GM10847 (cell line): ENCODE results near the gene SESN1.

Experiments
- POLR2A ChIP-seq: IDR thresholded peaks from 2 replicates; pipeline ENCODE4 v1.6.1; 2011; ENCODE audit not compliant: insufficient read length; ENCODE audit errors: extremely low read depth

Gene SESN1

GRCh38 chr6:109050012-109050411 is 44.6 kb downstream of the SESN1 start:
- TF ChIP-seq POLR2A = no peak

DNA sequence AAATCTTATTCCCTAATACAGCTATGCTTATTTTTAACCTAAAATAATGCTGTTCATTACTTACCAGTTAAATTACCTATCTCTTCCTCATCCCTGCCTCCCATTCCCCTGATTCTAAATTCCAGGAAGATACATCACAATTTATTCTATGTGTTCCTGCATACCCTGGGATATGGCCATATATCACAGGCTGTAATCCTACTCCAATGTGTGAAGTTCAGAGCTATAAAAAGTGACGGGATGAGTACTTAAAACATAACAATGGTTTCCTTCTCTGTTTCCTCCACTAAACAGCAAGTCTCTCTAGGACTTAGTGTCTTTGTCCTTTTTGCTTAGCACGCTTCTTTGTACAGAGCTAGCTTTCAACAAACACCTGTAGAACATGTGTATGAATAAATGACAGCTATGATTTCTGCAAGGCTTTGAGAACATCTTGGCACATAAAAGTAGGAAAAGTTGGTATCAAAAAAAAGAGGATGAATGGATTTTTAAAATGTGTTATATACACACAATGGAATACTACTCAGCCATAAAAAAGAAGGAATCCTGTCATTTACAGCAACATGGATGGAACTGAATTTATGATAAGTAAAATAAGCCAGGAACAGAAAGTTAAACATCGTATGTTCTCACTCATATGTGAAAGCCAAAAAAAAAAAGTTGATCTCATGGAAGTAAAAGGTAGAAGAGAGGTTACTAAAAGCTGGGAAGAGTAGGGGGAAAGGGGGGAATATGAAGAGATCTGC is 45.8 kb downstream of the SESN1 start:
- TF ChIP-seq POLR2A = no peak

DNA sequence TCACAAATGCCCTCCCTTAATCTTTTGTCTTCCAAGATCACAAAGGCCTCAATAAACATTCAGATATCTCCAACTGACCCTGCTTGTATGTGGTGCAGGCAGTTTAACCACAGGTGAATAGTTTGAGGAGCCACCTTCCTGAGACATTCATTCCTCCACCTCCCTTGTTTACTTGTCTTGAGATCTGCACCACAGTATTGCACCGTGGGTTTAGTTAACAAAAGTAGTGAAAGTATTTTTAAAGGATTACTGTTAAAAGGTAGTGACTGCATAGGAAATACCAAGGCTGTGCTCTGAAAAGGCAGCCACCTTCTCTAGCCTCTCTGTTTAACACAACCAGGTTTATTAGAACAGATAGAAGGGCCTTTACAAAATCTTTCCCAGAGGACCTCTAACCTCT is 46.5 kb downstream of the SESN1 start:
- TF ChIP-seq POLR2A = no peak

GRCh38 chr6:109045493-109045892 is 49.2 kb downstream of the SESN1 start:
- no peak for TF ChIP-seq POLR2A

GRCh38 chr6:109039795-109040194 is 54.9 kb downstream of the SESN1 start:
- TF ChIP-seq POLR2A = no peak

DNA sequence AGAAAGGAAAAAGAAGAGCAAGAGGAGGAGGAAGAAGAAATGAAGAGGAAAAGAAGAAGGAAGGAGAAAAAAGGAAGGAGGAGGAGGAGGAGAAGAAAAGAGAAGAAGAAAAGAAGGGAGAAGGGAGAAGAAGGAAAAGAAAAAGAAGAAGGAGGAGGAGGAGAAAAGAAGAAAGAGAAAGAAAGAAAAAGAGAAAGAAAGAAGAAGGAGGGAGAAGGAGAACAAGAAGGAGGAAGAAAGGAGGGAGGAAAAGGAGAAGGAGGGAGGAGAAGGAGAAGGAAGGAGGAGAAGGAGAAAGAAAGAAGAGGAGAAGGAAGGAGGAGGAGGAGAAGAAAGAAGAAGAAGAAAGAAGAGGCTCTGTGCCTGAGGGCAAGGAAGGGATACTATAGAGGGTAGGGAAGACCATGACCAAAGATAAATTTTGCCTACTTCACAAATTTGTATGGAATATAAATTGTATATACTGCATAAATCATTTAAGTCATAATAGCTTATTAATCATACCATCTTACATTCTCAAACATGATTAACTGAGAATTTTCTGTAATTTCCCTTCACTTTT is 55.7 kb downstream of the SESN1 start:
- no peak for TF ChIP-seq POLR2A

- TF ChIP-seq POLR2A = no peak
These were observed 57.9 kb downstream of the SESN1 start for GRCh38 chr6:109036574-109037294.

GRCh38 chr6:109034526-109034925 is 60.1 kb downstream of the SESN1 start:
- TF ChIP-seq POLR2A = no peak

GRCh38 chr6:109033655-109034054 is 61.0 kb downstream of the SESN1 start:
- TF ChIP-seq POLR2A = no peak

DNA sequence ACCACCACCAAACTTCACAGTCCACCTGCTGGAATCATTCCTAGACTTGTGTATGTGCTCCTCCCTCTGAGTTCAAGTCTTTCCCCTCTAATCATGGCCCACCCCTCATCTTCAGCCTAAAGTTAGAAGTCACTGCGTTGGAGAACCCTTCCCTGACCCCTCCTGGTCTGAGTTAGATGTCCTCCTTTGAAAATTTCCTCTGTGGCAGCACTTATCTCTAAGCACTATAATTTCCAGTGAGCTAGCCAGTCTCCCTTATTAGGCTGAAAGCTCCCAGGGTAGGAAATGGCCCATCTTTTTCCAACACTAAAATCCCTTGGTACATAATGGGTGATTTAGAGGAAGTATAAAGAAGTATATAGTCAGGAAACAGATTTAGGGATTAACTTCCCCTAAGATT is 63.2 kb downstream of the SESN1 start:
- no peak for TF ChIP-seq POLR2A

- TF ChIP-seq POLR2A = no peak
These were observed 65.3 kb downstream of the SESN1 start for GRCh38 chr6:109029313-109029712.

GRCh38 chr6:109028439-109028838 is 66.2 kb downstream of the SESN1 start:
- no peak for TF ChIP-seq POLR2A

- TF ChIP-seq POLR2A = no peak
These were observed 66.7 kb downstream of the SESN1 start for GRCh38 chr6:109027964-109028363.

GRCh38 chr6:109025639-109026038 is 69.0 kb downstream of the SESN1 start:
- no peak for TF ChIP-seq POLR2A

DNA sequence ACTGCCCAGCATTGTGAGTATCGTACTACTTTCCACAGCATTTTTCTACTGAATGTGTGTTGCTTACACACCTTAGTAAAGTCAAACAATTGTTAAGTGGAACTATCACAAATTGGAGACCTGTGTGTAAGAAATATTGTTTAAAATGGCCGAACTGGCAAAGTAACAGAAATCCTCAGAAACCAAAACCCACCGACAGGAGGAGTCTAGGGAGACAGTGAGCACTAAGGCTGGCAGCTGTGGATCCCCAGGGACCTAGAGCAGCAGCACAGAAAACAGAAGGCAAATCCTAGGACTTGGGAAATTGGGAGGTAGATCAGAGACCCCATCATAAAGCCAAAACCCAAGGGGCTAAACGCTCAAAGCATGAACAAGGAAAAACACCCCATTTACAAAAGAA is 69.9 kb downstream of the SESN1 start:
- no peak for TF ChIP-seq POLR2A

DNA sequence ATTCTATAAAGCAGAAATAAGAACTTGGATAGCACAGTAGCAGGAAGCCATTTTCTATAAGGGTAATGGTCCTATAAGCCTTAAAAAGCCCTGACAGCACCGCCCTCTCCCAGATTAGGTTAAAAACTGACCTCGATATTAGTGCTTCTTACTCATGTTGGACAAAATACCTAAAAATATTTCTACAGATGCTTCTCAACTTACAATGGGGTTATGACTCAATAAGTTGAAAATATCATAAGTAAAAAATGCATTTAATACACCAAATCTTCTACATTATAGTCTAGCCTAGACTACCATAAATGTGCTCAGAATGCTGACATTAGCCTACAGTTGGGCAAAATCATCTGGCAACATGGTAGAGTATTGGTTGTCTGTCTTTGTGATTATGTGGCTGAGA is 70.3 kb downstream of the SESN1 start:
- TF ChIP-seq POLR2A = no peak
